GM19468 (cell line): Measurements from ENCODE around the gene LILRA5.
"Not testable (repeated sequence)": the region's sequence is repeated elsewhere in the genome, so short reads cannot be mapped to it uniquely, and the experiment has no call there.

Source experiments
- ATAC-seq: cut with Tn5 transposase; IDR thresholded peaks from one replicate; pipeline ENCODE4 v1.9.1; 2021; ENCODE audit warnings: mild to moderate bottlenecking, moderate library complexity, moderate number of reproducible peaks; ENCODE audit not compliant: unreplicated experiment; ENCODE audit errors: extremely low read depth

Gene LILRA5

GRCh38 chr19:54279406-54279962 is 33.5 kb downstream of the LILRA5 start:
- no peak for ATAC-seq

GRCh38 chr19:54278571-54279195 is 34.3 kb downstream of the LILRA5 start:
- ATAC-seq, result not testable (repeated sequence)

GRCh38 chr19:54278056-54278455 is 34.9 kb downstream of the LILRA5 start:
- ATAC-seq, result not testable (repeated sequence)

GRCh38 chr19:54277111-54277615 is 35.8 kb downstream of the LILRA5 start:
- not testable (repeated sequence) for ATAC-seq

GRCh38 chr19:54275951-54276350 is 37.0 kb downstream of the LILRA5 start:
- ATAC-seq, result no peak

- not testable (repeated sequence) for ATAC-seq
Measured at GRCh38 chr19:54274516-54274915, 38.5 kb downstream of the LILRA5 start.

GRCh38 chr19:54273821-54274220 is 39.1 kb downstream of the LILRA5 start:
- no peak for ATAC-seq

GRCh38 chr19:54272181-54272580 is 40.8 kb downstream of the LILRA5 start:
- not testable (repeated sequence) for ATAC-seq

- ATAC-seq, result not testable (repeated sequence)
Measured at GRCh38 chr19:54271587-54271986, 41.4 kb downstream of the LILRA5 start.

GRCh38 chr19:54271106-54271505 is 41.9 kb downstream of the LILRA5 start:
- ATAC-seq, result no peak

- no peak for ATAC-seq
Measured at GRCh38 chr19:54268936-54269335, 44.0 kb downstream of the LILRA5 start.

- ATAC-seq, result no peak
Measured at GRCh38 chr19:54266133-54266532, 46.8 kb downstream of the LILRA5 start.

GRCh38 chr19:54262470-54262869 is 50.5 kb downstream of the LILRA5 start:
- no peak for ATAC-seq

- ATAC-seq, result no peak
Measured at GRCh38 chr19:54262066-54262465, 50.9 kb downstream of the LILRA5 start.

- ATAC-seq, result no peak
Measured at GRCh38 chr19:54257116-54257480, 55.9 kb downstream of the LILRA5 start, which contains the start of gene LILRB5. Gene LILRB5, minus strand, starts transcription at chr19:54257273. Its CDS starts 80 bp downstream, at chr19:54257193.
